PC-9 (cell line): ENCODE measurements around the gene IRS1. TPM values are rescaled to one million over a fixed set of nuclear protein-coding genes. Genes with fewer than 3 reads are reported as not detected.

Experiments
- BruUV-seq: library from RNA; stranded (reverse); fragments of 400-500 nt; replicated peaks from 2 replicates; lab custom pipeline; 2021; lab: Mats Ljungman, UMichigan
- CTCF ChIA-PET: fragments of 300-600 bp; sonication (Branson Sonifier 250); formaldehyde crosslinking; loops from one replicate; lab custom pipeline; 2022; ENCODE audit warnings: antibody characterized with exemption; lab: Charles Lee
- POLR2A ChIA-PET: fragments of 300-600 bp; sonication (Branson Sonifier 250); formaldehyde crosslinking; loops from one replicate; lab custom pipeline; 2022; ENCODE audit warnings: antibody characterized with exemption; ENCODE audit not compliant: unreplicated experiment; lab: Charles Lee
- DNase-seq, 2 experiments: peaks; one replicate each; pipeline versions ENCODE4 v3.0.0 to v3.0.0-alpha.2; 2015 to 2022; ENCODE audit warnings: mixed read lengths in 1 of 2
- H2AFZ ChIP-seq: fragments of 200-600 bp; sonication (generic); 2 replicates; pipeline ENCODE4 v1.8.1; 2017; ENCODE audit warnings: antibody characterized with exemption
- H3F3A ChIP-seq: fragments of 200-600 bp; sonication (generic); 2 replicates; pipeline ENCODE4 v1.8.1; 2017; ENCODE audit warnings: antibody characterized with exemption, mild to moderate bottlenecking, low read depth; ENCODE audit not compliant: insufficient read depth
- H3K27ac ChIP-seq: fragments of 200-600 bp; sonication (generic); 2 replicates; pipeline ENCODE4 v1.6.1; 2016; ENCODE audit warnings: mixed run types
- H3K27me3 ChIP-seq: fragments of 200-600 bp; sonication (generic); 2 replicates; pipeline ENCODE4 v1.6.1; 2016; ENCODE audit warnings: low read depth, mixed run types; ENCODE audit not compliant: insufficient read depth
- H3K36me3 ChIP-seq: fragments of 200-600 bp; sonication (generic); 2 replicates; pipeline ENCODE4 v1.6.1; 2016; ENCODE audit warnings: low read depth, mixed run types
- H3K4me1 ChIP-seq: fragments of 200-600 bp; sonication (generic); replicated peaks from 2 replicates; pipeline ENCODE4 v1.6.1; 2016; ENCODE audit warnings: mixed run types; ENCODE audit not compliant: insufficient read depth
- H3K4me2 ChIP-seq: fragments of 200-600 bp; sonication (generic); 2 replicates; pipeline ENCODE4 v1.6.1; 2017; ENCODE audit warnings: mixed run types
- H3K4me3 ChIP-seq: fragments of 200-600 bp; sonication (generic); 2 replicates; pipeline ENCODE4 v1.6.1; 2016; ENCODE audit warnings: mixed run types
- H3K79me2 ChIP-seq: fragments of 200-600 bp; sonication (generic); 2 replicates; pipeline ENCODE4 v1.6.1; 2017; ENCODE audit warnings: low read depth, mixed run types
- H3K9me2 ChIP-seq: fragments of 200-600 bp; sonication (generic); 2 replicates; pipeline ENCODE4 v1.8.1; 2017; ENCODE audit warnings: mild to moderate bottlenecking; ENCODE audit not compliant: insufficient read depth
- H3K9me3 ChIP-seq: fragments of 200-600 bp; sonication (generic); 2 replicates; pipeline ENCODE4 v1.8.1; 2016; ENCODE audit warnings: low read depth; ENCODE audit not compliant: insufficient read depth
- H4K20me1 ChIP-seq: fragments of 200-600 bp; sonication (generic); 2 replicates; pipeline ENCODE4 v1.8.1; 2017; ENCODE audit not compliant: insufficient read depth
- EZH2 ChIP-seq: fragments of 200-600 bp; sonication (generic); IDR thresholded peaks from 2 replicates; pipeline ENCODE4 v1.8.0; 2017; ENCODE audit warnings: antibody characterized with exemption, low read depth
- intact Hi-C: fragments of 100-400 bp; cut with micrococcal nuclease; formaldehyde crosslinking; loops from one replicate; pipeline ENCODE4 v1.10.0; 2022; ENCODE audit not compliant: unreplicated experiment
- total RNA-seq: library from RNA; stranded (reverse); gene quantifications from 2 replicates; pipeline ENCODE4 v1.2.3, GENCODE V29; 2021
- TF ChIP-seq, protein P1 (sequence below): fragments of 200-600 bp; sonication (generic); conservative IDR thresholded peaks from 2 replicates; pipeline ENCODE4 v1.6.1; 2017; ENCODE audit warnings: mixed run types, antibody characterized with exemption, mild to moderate bottlenecking, moderate library complexity

Gene IRS1
- total RNA-seq, 1 experiment from 2014 or later, result 28.6 TPM

DNA sequence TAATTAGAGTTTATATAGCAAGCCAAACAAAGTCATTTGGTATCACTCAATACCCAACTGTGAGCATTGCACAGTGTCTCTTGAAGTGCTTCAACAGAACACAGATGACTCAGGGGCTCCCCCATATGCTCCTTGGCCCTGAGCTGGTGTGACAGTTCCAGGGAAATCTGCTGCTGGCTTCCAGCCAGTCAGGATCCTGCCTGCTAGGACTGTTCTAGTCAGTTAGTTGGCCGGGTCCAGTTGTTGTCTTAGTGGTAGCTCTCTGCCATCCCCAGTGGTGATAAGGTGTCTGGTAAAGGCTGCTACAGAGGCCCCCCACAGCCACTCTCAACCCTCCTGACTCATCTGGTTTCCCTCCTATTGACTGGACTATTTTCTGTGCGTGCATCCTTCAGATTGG, 100.3 kb downstream of the IRS1 start:
- H3K4me1 ChIP-seq, result peaks cover 14% of the 10 kb centered on the region
- H3F3A ChIP-seq, result no peaks in the 10 kb centered on the region
- no peaks in the 10 kb centered on the region for H4K20me1 ChIP-seq
- no peak overlapping the region for H3K27ac ChIP-seq
- no peak overlapping the region for H3K4me3 ChIP-seq
- intact Hi-C loops, result loop anchor here (5.0 kb wide), 1 partner anchor 667 kb away; no protein-coding TSS in a partner anchor
- no TSS peak for BruUV-seq
- H3K9me2 ChIP-seq, result no peaks in the 10 kb centered on the region
- TF ChIP-seq, protein P1, sequence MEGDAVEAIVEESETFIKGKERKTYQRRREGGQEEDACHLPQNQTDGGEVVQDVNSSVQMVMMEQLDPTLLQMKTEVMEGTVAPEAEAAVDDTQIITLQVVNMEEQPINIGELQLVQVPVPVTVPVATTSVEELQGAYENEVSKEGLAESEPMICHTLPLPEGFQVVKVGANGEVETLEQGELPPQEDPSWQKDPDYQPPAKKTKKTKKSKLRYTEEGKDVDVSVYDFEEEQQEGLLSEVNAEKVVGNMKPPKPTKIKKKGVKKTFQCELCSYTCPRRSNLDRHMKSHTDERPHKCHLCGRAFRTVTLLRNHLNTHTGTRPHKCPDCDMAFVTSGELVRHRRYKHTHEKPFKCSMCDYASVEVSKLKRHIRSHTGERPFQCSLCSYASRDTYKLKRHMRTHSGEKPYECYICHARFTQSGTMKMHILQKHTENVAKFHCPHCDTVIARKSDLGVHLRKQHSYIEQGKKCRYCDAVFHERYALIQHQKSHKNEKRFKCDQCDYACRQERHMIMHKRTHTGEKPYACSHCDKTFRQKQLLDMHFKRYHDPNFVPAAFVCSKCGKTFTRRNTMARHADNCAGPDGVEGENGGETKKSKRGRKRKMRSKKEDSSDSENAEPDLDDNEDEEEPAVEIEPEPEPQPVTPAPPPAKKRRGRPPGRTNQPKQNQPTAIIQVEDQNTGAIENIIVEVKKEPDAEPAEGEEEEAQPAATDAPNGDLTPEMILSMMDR, result no peak
- TF ChIP-seq EZH2, result no peak
- H3K79me2 ChIP-seq, result no peaks in the 10 kb centered on the region
- H2AFZ ChIP-seq, result no peak overlapping the region
- H3K36me3 ChIP-seq, result no peaks in the 10 kb centered on the region
- POLR2A ChIA-PET, result no interaction called here
- H3K27me3 ChIP-seq, result no peaks in the 10 kb centered on the region
- CTCF ChIA-PET, result no interaction called here
- no peak for DNase-seq
- H3K9me3 ChIP-seq, result no peaks in the 10 kb centered on the region
- no peak overlapping the region for H3K4me2 ChIP-seq

DNA sequence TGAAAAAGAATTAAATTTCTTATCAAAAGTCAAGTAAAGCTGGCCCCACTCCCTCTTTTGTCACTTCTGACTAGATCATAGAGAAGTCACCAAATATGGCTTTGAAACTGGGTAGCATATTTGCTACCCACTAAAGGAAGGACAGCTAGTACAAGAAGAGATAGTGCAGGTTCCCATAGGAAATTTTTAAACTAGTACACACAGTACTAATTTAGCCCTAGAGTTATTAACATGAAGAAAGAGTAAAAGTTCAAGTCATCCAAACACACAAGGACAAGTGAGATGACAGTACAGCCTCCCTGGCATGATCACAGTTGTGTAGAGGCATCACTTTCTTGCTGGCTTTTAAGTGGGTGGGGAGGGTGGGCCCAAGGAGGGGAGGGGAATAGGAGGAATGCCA, 100.9 kb downstream of the IRS1 start:
- H3F3A ChIP-seq, result no peaks in the 10 kb centered on the region
- intact Hi-C loops, result loop anchor here (5.0 kb wide), 1 partner anchor 666 kb away; no protein-coding TSS in a partner anchor
- peaks cover 21% of the 10 kb centered on the region for H3K4me1 ChIP-seq
- no peak for DNase-seq
- H2AFZ ChIP-seq, result no peak overlapping the region
- TF ChIP-seq, protein P1, result no peak
- TF ChIP-seq EZH2, result no peak
- H3K4me3 ChIP-seq, result no peak overlapping the region
- H4K20me1 ChIP-seq, result no peaks in the 10 kb centered on the region
- no peaks in the 10 kb centered on the region for H3K79me2 ChIP-seq
- H3K4me2 ChIP-seq, result no peak overlapping the region
- ChIA-PET CTCF (no interaction called here), POLR2A (no interaction called here)
- no peaks in the 10 kb centered on the region for H3K27me3 ChIP-seq
- BruUV-seq, result no TSS peak
- H3K27ac ChIP-seq, result no peak overlapping the region
- no peaks in the 10 kb centered on the region for H3K9me2 ChIP-seq
- H3K36me3 ChIP-seq, result no peaks in the 10 kb centered on the region
- peaks cover under 1% of the 10 kb centered on the region; the same call in 1 of the 2 replicates for H3K9me3 ChIP-seq

DNA sequence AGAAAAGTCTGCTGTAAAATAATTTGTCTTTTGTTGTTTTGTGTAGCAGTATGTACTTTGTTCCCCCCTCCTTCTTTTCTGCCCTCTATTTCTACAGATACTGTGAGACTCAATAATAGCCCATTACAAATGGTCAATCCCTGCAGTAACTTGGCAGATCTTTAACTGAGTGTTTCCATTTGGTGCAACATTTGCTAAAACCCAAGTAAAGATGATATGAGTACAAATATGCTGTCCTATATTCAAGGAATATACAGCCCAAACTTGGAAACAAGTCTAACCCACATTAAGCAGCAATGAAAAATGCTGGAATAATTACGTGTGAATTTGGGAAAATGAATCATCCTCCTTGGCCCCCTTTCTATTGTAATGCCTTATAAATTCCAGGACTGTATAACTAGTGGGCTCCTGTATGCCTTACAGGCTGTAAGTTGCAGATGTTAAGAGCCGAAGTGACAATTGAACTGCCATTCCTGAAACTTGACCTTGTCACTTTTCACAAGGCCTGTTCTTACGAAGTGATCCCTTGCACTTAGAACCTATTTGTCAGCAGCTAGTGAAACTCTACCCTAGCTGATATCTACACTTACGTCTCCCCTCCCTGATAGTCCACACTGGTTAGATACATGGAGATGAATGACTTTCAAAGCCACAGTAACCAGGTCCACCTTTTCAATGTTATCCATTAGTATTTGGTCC, 104.9 kb downstream of the IRS1 start:
- no peak overlapping the region for H2AFZ ChIP-seq
- CTCF ChIA-PET, result no interaction called here
- no peaks in the 10 kb centered on the region for H3F3A ChIP-seq
- no TSS peak for BruUV-seq
- intact Hi-C loops, result loop anchor here (5.0 kb wide), 1 partner anchor 662 kb away; no protein-coding TSS in a partner anchor
- no peak overlapping the region for H3K4me3 ChIP-seq
- H3K79me2 ChIP-seq, result no peaks in the 10 kb centered on the region
- H4K20me1 ChIP-seq, result no peaks in the 10 kb centered on the region
- POLR2A ChIA-PET, result no interaction called here
- TF ChIP-seq, protein P1, result no peak
- TF ChIP-seq EZH2, result no peak
- H3K36me3 ChIP-seq, result no peaks in the 10 kb centered on the region
- H3K9me2 ChIP-seq, result no peaks in the 10 kb centered on the region
- DNase-seq, result no peak
- no peak overlapping the region for H3K27ac ChIP-seq
- H3K27me3 ChIP-seq, result no peaks in the 10 kb centered on the region
- peaks cover 4% of the 10 kb centered on the region; the same call in 1 of the 2 replicates for H3K9me3 ChIP-seq
- H3K4me2 ChIP-seq, result peak overlapping the region; percentile 32
- H3K4me1 ChIP-seq, result peaks cover 24% of the 10 kb centered on the region
